NCI-H1930 (cell line): ENCODE data around the gene SOWAHC.
"Not testable (repeated sequence)": the region's sequence is repeated elsewhere in the genome, so short reads cannot be mapped to it uniquely, and the experiment has no call there.

Experiments
- DNase-seq, 2 experiments: peaks; one replicate each; lab custom pipeline; 2025; lab: John Stamatoyannopoulos, UW

The SOWAHC gene

DNA sequence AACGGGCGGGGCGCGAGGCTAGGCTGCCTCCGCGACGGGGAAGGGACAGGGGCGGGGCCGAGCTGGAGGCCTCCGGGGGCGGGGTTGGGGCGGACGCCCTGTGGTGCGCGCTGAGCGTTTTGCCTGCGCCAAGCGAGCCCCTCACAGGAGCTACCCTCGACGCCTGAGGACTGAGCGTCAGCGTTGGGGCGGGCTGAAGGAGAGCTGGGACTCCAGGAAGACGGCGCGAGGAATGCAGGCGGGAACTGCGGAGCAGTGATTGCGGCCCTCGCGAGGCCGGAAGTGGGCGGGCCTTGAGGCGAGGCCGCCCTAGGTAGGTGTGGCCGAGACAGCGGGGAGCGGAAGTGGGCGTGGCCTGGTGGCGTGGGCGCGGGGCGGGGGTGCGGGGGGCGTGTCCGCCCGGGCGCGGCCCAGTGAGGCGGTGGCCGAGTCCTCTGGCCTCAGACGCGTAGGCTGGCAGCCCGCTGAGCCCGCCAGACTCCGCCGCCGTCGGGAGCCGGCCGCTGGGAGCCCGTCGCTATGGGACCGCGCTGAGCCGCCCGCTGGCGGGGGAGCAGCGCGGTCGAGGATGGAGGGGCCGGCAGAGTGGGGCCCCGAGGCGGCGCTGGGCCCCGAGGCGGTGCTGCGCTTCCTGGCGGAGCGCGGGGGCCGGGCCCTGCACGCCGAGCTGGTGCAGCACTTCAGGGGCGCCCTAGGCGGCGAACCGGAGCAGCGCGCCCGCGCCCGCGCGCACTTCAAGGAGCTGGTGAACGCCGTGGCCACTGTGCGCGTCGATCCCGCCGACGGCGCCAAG, at the start of gene SOWAHC, which contains the start of gene SEPTIN10:
Gene SOWAHC (plus strand): TSS at position 443 of the 793 bp plus-strand sequence. CDS start 126 bp downstream, at position 569.
Gene SEPTIN10 (minus strand): TSS at position 45 of the 793 bp plus-strand sequence. CDS start 139 bp downstream, outside the sequence.
- DNase-seq: peak; percentile 80 to 91

- DNase-seq: no peak
Observed at GRCh38 chr2:109575373-109575772, 38.8 kb upstream of the SOWAHC start.

GRCh38 chr2:109577630-109578029, 36.5 kb upstream of the SOWAHC start:
- DNase-seq: not testable (repeated sequence)

DNA sequence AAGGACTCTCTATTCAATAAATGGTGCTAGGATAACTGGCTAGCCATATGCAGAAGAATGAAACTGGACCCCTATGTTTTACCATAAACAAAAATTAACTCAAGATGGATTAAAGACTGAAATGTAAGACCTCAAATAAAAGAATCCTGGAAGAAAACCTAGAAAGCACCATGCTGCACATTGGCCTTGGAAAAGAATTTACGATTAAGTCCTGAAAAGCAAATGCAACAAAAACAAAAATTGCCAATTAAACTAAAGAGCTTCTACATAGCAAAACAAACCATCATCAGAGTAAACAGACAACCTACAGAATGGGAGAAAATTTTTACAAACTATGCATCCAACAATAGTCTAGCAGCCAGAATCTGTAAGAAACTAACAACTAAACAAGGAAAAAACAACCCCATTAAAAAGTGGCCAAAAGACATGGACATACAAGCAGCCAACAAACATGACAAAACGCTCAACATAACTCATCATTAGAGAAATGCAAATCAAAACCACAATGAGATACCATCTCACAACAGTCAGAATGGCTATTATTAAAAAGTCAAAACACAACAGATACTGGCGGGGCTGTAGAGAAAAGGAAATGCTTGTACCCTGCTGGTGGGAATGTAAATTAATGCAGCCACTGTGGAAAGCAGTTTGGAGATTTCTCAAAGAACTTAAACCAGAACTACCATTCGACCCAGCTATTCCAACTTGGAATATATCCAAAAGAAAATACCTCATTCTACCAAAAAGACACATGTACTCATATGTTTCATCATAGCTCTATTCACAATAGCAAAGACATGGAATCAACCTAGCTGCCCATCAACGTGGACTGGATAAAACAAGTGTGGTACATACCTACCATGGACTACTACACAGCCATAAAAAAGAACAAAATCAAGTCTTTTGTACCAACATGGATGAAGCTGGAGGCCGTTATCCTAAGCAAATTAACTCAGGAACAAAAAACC, 31.0 kb upstream of the SOWAHC start:
- DNase-seq: no peak

DNA sequence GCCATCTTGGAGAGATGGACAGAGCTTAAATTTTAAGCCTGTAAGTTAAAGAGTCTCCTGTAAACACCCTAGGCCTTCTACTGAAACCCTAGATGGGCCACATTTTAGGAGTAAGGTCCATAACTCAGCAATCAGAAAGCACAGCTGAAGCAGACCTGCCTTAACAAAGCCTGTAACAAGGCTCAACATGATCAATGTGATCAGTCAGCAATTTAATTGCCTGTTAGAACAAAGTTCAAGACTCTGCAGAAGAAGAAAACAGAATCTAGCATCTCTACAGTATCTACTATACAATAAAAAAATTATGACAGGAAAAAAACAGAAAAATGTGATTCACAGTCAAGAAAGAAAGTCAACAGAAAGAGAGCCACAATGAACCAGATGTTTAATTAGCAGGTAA, 27.5 kb upstream of the SOWAHC start:
- no peak for DNase-seq

GRCh38 chr2:109591206-109591605, 23.0 kb upstream of the SOWAHC start:
- DNase-seq: no peak

DNA sequence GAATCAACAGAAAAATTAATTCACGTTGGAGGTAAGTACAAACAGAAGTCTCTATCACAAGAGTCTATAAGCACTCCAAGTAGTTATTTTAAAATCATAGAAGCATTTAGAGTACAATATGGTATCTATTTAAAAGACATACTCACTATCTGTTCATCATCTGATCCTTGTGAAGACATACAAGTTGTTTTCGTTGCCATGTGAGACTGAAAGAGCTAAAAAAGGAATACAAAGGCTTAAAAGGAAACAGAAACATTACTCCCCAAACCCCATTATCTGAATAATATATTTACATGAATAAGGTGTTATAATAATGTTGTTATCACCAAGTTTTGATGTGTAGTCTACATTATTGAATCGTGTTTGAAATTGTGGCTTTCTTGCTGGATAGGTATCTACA, 21.3 kb upstream of the SOWAHC start:
- no peak for DNase-seq

- no peak for DNase-seq
Observed at GRCh38 chr2:109594246-109594885, 19.8 kb upstream of the SOWAHC start.

DNA sequence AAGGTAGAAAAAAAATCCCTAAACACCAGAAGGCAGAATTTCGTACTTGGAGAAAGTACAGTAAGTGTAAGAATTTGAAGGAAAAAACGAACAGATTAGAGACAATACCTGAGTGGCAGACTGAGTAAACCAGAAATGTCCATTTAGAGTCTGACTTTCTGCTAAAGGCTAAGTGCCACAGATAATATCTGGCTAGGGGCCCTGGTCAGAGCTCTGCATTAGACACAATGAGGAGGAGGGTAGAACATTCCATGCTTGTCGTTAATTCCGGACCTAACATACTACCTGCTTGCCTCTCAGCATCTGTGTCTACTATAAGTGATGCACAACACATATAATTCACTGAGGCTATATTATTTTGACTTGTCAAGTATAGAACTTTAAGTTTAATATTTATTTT, 18.5 kb upstream of the SOWAHC start:
- DNase-seq: no peak

- DNase-seq: no peak
Observed at GRCh38 chr2:109597283-109597682, 16.9 kb upstream of the SOWAHC start.

GRCh38 chr2:109601783-109602182, 12.4 kb upstream of the SOWAHC start:
- DNase-seq: no peak

DNA sequence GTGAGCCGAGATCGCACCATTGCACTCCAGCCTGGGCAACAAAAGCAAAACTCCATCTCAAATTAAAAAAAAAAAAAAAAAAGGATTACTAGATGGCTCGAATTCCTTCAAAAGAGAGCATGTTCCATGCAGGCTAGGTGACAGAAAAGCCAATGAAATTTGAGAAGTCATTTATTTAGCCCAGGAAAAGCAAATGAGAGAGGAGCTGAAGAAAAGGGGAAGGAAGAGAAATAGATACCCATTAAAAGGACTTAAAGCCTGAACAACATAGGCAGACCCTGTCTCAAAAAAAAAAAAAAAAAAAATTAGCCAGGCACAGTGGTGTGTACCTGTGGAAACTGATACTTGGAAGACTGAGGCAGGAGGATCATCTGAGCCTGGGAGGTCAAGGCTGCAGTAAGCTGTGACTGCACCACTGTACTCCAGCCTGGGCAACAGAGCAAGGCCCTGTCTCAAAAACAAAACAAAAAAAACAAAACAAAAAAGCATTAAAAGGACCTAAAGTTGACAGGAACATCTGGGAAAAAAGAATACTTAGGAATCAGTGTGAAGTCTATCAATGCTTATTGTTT, 11.5 kb upstream of the SOWAHC start:
- no peak for DNase-seq

DNA sequence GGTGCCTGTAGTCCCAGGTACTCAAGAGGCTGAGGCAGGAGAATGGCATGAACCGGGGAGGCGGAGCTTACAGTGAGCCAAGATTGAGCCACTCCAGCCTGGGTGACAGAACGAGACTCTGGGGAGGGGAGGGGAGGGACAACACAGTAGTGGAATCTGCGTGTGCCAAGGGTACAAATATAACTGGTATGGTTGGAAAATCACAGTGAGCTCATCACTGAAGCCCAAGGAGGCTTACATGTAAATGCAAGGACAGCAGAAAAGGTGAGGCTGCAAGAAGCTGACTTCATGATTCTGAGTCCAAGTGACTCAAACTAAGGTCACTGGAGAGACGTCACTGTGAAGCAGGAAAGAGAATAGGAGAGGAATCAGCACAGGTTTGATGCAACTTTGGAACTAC, 9.6 kb upstream of the SOWAHC start:
- no peak for DNase-seq

- no peak for DNase-seq
Observed at GRCh38 chr2:109607766-109608165, 6.4 kb upstream of the SOWAHC start.

GRCh38 chr2:109609352-109610024, 4.7 kb upstream of the SOWAHC start:
- no peak for DNase-seq

- DNase-seq: no peak
Observed at GRCh38 chr2:109611467-109612095, 2.6 kb upstream of the SOWAHC start.

- no peak for DNase-seq
Observed at GRCh38 chr2:109613081-109613921, 863 bp upstream of the SOWAHC start.

GRCh38 chr2:109614715-109615636, 812 bp downstream of the SOWAHC start:
- no peak for DNase-seq

- no peak for DNase-seq
Observed at GRCh38 chr2:109615637-109616144, 1.5 kb downstream of the SOWAHC start.
